ENCODE measurements around the gene GLUD1.
"Not testable (repeated sequence)": the region's sequence is repeated elsewhere in the genome, so short reads cannot be mapped to it uniquely, and the experiment has no call there.

- not testable (repeated sequence) for TF ChIP-seq CTCF, POLR2A (IDR thresholded peaks at IDR 0.05)
These were observed 18.2 kb downstream of the GLUD1 start for GRCh38 chr10:87076421-87076820.
